HG03025 (cell line): ENCODE results near the gene RETREG1.
"Not testable (repeated sequence)": the region's sequence is repeated elsewhere in the genome, so short reads cannot be mapped to it uniquely, and the experiment has no call there.

Experiments
- ATAC-seq: cut with Tn5 transposase; IDR thresholded peaks from one replicate; pipeline ENCODE4 v1.9.1; 2021; ENCODE audit warnings: mild to moderate bottlenecking, moderate library complexity; ENCODE audit not compliant: unreplicated experiment, low FRiP score

Gene RETREG1

GRCh38 chr5:16617274-16617968 is 624 bp upstream of the RETREG1 start:
- ATAC-seq, result no peak

DNA sequence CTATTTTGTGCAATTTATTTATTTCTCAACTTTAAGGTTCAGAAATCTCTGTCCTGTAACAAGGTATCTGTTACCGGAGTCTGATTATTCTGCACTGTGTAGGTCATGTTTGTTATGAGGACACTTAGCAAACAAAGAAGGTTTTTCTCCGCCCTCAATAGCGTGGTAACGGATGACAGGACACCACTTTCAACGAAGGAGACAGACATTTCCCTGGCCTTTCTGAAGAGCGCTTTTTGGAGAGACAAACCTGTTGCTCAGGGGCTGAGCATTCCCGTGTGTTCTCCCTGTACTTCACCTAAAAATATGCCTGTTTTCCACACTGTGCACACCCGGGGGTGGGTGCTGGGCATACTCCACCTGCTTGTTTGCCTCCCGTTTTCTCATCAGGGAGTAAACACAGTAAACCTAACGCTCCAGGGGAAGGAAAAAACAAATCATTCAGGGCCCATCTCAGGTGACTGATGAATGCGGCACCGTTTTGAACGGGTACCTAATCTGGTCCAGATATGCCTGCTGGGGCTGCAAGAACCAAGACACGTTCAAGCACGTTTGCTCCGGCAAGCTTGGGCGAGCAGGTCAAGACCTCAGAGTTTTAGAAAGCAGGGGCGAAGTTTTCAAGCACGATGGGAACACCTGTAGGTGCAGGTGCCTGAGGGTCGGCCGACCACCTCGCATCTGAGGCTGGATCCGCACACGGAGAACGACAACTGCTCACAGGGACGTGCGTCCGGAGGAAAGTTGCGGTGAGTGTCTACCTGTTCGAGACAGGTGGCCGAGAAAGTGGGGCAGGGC is 859 bp downstream of the RETREG1 start:
- no peak for ATAC-seq

DNA sequence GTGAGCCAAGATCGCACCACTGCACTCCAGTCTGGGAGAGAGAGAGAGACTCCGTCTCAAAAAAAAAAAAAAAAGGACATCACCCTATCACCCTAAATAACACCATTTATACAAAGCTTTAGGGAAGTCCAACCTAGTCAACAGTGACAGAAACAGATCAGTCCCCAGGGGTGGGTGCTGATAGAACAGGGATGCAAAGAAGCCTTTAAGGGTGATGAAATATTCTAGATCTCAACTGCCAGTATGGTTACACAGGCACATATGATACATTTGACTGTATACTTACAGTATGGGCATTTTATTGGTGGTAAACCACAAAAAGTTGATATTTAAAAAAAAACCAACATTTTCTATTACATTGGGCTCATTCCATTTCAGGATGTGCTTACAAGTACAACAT is 4.8 kb downstream of the RETREG1 start:
- no peak for ATAC-seq

DNA sequence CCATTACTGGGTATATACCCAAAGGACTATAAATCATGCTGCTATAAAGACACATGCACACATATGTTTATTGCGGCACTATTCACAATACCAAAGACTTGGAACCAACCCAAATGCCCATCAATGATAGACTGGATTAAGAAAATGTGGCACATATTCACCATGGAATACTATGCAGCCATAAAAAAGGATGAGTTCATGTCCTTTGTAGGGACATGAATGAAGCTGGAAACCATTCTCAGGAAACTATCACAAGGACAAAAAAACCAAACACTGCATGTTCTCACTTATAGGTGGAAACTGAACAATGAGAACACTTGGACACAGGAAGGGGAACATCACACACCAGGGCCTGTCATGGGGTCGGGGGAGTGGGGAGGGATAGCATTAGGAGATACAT is 5.9 kb downstream of the RETREG1 start:
- ATAC-seq, result not testable (repeated sequence)

GRCh38 chr5:16609412-16609811 is 7.4 kb downstream of the RETREG1 start:
- ATAC-seq, result no peak

GRCh38 chr5:16606628-16607027 is 10.2 kb downstream of the RETREG1 start:
- ATAC-seq, result no peak

DNA sequence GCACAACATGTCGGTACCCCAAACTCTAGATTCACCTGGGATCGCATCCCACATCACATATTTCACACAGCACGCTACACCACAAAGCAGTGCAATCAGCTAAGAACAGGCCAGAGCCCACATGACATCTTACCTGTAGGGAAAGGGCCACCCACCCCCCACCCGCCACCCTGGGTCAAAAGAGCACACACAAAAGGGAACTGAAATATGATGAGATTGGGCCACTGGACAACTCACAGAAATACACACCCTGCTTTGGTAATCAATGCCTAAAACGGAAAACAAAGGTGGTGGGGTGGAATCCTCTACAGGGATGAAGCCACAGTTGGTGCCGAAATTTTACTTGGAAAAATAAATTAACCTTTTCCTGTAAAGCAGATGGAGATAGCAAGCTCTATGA is 13.1 kb downstream of the RETREG1 start:
- ATAC-seq, result no peak

- no peak for ATAC-seq
Measured at GRCh38 chr5:16603295-16603694, 13.5 kb downstream of the RETREG1 start.

- ATAC-seq, result no peak
Measured at GRCh38 chr5:16602182-16602581, 14.6 kb downstream of the RETREG1 start.

GRCh38 chr5:16600946-16601345 is 15.9 kb downstream of the RETREG1 start:
- no peak for ATAC-seq

DNA sequence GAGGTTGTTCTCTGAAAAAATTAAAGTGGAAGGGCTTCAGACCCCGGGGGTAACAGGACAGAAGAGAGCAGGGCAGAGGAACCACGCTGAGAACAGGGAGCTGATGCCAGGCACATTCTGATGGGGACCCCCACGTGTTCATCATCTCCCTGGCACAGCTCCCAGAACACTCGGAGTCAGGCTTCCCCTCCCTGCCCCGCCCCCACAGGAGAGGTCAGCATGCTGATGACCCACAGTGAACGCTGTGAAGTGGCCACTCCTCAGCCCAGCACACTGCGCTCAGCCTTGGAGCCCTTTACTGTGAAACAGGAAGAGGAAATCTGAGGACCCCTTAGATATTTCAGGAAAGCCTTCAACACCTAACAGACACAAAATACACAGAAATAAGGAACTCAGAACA is 16.4 kb downstream of the RETREG1 start:
- no peak for ATAC-seq

DNA sequence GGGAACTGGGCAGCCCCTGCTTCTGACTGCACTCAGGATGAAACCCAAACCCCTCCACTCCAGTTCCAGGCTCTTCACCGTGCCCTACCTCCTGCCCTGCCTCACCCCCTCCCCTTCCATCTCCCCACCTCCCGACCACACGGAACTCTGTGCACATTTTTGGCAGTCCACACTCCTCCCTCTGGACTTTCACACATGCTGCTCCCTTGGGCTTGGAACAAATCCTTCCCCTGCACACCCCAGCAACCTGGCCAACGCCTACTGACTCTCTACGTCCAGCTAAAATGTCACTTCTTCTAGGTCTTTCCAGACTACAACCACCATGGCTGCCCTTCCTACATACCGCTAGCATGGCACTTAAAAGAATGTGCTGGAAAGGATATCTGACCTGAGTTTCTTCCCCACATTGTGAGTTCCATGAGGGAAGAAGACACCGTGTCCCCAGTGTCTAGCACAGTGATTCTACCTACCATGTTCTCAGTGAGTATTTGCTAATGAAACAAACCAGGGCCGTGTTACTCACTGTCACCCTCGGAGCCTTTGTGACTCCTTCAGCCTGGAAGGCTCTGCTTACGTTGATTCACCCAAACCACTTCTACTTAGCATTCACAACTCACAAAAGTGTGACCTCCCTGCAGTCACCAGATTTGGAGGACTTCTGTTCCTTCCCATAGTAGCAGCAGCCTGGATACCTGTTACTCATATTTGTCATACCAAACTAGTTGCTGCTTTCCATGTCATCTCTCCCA is 18.7 kb downstream of the RETREG1 start:
- no peak for ATAC-seq

DNA sequence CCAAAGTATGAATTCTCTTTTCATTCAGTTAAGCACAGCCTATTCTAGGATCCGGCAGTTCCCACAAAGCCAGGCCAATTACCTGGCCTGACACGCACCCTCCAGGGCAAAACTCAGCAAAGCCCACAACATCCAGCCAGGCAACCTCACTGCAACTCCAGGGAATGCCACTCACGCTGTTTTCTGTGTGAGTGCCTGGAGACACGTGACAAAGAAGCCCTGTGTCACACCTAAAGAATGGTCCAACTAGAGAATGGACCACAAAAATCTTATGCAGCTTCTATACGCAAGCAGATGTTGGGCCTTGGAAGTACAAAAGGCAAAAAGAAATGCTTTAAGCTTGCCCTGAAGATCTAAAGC is 20.2 kb downstream of the RETREG1 start:
- ATAC-seq, result no peak

DNA sequence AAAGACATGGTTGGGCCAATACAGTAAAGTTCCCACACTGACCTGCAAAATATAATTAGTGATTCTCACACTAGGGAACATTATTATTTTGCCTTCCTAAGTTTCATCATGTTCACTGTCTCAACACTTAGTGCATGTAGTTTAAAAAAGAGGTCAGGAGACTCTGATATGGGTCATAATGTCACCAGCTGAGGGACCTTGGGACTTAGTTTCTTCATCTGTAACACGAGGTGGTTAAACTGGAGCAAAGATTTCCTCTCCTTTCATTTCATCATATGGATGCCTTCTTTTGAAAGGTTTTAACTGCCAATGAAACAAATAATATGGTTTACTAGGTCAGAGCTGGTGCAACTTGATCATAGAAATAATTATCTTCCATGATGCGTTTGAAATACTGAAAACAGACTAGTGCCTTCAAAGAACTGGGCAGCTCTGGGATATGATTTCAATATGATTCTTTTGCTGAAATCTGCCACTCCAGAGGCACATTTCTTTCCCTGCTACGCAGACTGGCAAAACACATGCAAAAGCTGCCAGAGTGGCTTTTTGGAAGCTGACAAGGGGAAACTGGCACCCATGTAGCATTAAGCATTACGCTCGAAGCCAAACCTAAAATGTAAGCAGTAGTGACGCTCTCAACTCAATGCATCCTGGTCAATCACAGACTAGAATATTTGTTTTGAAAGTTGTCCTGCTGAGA is 20.8 kb downstream of the RETREG1 start:
- no peak for ATAC-seq

DNA sequence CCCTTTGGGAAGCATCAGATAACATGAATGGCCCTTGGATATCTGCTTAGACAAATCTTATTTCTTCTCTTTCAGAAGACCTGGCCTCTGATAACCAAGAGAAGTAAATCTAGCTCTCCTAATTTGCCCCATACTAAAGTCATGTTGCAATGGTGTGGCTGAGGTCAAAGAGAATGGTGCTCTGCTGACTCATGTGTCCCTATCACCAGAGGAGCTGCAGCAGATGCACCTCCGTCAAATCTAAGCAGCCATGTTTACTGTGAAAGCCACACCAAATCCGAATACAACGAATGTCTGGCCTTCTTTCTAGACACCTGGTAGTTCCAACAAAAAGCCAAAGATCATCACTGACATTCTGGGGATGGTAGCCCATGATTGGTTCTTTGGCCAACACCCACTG is 23.2 kb downstream of the RETREG1 start:
- no peak for ATAC-seq

DNA sequence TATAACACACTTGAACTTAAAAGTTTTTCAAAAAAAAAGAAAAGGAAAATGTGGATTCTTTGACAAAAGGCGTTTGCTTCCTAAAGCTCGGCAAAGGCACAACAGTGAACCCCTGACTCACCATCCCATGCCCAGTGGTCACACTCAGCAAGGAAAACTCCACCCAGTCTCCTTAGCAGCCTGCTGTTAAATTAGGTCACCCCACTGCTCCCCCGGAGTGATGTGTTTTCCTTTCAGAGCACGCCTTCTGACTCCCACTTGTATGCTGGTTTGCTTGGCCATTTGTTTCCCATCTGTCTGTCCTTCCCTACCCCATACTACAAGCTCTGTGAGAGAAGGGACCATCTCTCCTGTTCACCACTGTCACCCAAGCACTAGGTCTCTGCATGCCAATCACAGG is 23.8 kb downstream of the RETREG1 start:
- no peak for ATAC-seq

GRCh38 chr5:16592255-16592654 is 24.5 kb downstream of the RETREG1 start:
- ATAC-seq, result no peak

GRCh38 chr5:16590685-16591084 is 26.1 kb downstream of the RETREG1 start:
- no peak for ATAC-seq

DNA sequence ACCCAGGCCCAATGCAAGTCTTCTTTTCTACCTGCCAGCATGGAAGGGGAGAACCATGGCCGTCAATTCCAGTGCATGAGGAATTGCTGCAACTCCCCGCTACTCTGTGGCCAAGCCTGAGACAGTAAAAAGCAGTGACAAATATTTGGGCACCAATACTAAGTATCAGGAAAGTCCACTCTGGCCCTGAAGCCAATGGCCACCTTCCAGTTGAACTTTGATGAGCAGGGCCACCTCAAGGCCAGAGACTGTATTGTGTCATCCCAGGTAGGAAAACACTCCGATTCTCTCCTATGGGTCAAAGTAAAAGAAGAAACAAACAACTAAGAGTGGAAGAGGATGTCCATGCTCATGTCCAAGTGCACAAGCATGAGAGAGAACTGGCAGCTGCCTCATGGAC is 27.1 kb downstream of the RETREG1 start:
- ATAC-seq, result no peak

DNA sequence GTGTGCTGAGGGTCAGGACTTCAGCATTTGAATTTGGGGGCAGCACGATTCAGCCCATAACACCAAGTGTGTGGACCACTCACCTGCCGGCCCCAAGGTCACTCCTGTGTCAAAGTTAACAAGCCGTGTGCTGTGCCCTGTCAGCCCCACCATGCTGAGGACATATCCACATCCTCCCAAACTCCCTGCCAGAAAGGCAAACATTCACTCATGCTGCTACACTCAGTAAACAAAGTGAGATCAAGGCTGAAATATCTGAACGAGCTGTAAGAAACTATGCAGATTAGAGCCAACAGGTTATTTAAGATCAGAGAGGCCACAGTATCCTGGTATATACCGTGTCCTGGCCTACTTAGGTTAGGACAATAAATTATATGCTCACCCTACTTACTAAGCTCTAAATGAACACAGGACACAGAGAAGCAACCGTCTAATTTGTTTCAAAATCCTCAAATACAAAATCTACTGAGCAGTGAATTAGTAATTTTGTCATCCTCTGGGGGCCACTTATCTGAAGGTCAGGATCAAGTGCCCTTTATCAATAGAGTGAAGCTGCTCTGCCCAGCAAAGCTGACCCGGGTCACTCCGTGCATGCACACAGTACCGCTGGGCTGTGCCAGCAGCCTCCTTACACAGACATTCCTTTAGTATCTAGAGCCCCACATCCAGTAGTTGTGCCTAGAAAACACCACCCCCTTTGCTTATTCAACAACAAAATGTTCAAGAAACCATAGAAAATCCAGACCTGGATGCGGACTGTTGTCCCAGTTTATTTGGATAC is 28.2 kb downstream of the RETREG1 start:
- no peak for ATAC-seq
